GM12865 (cell line): Measurements from ENCODE around the gene CLCN7.

Experiments
- DNase-seq: peaks from one replicate; pipeline ENCODE4 v3.0.0; 2010; ENCODE audit warnings: low read depth
- H3K4me3 ChIP-seq: 2 replicates; pipeline ENCODE4 v1.5.1; 2011; ENCODE audit warnings: mild to moderate bottlenecking, low read depth, low read length, control low read depth
- TF ChIP-seq, protein P1 (sequence below): IDR thresholded peaks from 2 replicates; pipeline ENCODE4 v1.5.1; 2011; ENCODE audit warnings: low read length, control low read depth, low read depth, inconsistent platforms; ENCODE audit not compliant: insufficient read depth; ENCODE audit errors: missing control alignments

CLCN7 gene

DNA sequence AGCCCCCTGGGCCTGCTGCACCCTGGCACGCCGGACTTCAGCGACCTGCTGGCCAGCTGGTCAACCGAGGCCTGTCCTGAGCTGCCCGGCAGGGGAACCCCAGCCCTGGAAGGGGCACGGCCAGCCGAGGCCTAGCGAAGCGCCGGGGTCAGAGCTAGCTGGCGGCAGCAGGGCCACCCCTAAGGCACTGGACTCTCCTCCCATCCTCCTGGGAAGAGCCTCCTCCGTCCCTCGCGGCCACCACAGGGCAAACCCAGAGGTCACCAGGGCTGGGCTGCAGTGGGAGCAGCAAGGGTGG, 41.6 kb downstream of the CLCN7 start:
- TF ChIP-seq, protein P1, sequence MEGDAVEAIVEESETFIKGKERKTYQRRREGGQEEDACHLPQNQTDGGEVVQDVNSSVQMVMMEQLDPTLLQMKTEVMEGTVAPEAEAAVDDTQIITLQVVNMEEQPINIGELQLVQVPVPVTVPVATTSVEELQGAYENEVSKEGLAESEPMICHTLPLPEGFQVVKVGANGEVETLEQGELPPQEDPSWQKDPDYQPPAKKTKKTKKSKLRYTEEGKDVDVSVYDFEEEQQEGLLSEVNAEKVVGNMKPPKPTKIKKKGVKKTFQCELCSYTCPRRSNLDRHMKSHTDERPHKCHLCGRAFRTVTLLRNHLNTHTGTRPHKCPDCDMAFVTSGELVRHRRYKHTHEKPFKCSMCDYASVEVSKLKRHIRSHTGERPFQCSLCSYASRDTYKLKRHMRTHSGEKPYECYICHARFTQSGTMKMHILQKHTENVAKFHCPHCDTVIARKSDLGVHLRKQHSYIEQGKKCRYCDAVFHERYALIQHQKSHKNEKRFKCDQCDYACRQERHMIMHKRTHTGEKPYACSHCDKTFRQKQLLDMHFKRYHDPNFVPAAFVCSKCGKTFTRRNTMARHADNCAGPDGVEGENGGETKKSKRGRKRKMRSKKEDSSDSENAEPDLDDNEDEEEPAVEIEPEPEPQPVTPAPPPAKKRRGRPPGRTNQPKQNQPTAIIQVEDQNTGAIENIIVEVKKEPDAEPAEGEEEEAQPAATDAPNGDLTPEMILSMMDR = no peak
- DNase-seq = no peak
- H3K4me3 ChIP-seq = no peak overlapping the region

DNA sequence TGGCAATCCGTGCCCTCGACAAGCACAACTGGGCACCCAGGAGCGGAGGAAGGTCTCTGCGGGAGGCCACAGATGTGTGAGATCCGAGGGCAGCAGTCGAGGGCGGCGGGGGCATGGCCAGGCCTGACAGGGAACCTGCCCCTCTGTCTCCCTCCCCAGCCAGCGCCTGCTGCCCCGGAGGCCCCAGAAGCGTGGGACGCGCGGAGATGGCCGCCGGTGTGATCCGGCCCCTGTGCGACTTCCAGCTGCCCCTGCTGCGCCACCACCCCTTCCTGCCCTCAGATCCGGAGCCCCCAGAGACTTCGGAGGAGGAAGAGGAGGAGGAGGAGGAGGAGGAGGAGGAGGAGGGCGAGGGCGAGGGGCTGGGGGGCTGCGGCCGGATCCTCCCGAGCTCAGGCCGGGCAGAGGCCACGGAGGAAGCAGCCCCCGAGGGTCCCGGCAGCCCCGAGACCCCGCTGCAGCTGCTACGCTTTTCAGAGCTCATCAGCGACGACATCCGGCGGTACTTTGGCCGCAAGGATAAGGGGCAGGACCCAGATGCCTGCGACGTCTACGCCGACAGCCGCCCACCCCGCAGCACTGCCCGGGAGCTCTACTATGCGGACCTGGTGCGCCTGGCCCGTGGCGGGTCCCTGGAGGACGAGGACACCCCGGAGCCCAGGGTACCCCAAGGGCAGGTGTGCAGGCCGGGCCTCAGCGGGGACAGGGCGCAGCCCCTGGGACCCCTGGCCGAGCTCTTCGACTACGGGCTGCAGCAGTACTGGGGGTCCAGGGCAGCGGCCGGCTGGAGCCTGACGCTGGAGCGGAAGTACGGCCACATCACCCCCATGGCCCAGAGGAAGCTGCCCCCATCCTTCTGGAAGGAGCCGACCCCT, 42.2 kb downstream of the CLCN7 start:
- DNase-seq = no peak
- TF ChIP-seq, protein P1 = no peak
- H3K4me3 ChIP-seq = no peak overlapping the region

DNA sequence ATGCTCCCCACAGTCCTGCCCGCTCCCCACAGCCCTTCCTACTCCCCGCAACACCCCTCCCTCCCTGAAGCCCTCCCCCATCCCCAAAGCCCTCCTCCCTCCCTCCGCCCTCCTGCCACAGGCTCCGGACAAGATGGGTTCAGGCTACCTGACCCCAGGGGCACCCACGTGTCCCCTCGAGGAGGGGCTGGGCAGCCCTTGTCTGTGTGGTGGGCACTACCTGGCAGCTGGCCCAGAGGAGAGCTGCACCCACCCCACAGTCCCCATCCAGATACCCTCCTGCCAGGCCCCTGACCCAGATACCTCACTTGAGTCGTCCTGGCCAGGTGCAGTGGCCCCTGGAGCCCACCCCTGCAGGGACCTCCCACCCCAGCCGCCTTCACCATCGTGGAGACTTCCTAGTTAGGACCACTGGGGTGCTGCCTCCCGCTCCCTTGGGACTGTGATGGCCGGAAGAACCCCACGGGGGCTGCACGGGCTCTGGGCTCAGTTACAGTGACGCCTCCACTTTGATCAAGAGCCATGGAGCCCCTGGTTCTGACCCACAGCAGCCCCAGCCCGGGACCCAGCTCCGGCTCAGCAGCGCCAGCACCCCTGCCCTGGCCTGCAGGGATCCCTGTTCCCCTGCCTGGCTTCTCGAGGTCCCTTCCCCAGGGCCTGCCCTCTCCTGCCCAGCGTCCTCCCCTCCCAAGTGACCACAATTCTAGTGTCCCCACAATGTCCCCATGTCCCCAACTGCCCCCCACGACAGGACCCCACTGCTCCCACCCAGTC, 43.1 kb downstream of the CLCN7 start:
- DNase-seq = no peak
- TF ChIP-seq, protein P1 = no peak
- no peak overlapping the region for H3K4me3 ChIP-seq

DNA sequence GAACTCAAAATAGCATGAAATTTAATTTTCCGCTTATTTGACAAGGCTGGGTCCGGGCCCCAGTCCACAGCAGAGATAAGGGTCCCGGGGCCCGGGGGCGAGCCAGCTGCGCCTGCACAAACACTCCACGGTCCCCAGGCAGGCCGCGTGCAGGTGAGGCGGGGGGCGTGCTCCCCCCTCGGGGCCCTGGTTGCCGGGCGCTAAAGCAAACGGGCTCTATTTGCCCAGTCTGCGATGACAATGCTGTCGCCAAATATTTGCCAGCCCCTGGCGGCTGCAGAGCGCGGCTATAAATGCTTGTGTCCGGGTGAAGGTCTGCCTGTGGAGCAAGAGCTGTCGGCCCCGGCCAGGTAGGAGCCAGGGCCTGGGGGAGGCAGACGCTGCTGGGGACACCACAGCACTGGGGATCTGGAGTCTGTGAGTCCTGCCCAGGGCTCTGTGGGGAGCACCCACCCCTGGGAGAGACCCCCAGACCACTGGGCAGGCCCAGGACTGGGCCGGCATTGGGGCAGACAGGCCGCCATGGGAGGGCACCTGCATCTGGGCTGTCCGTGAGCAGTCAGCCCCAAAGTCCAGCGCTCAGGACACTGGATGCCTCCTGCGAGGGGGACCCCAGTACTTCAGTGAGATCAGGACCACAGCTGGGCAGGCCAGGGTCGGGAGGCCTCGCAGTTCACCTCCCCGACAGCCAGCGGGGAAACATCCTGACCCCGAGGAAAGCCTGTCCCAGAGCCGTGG, 43.9 kb downstream of the CLCN7 start, which contains the start of gene PERCC1:
Gene PERCC1 (plus strand): TSS at position 320 of the 738 bp plus-strand sequence. CDS start 1,516 bp downstream, outside the sequence.
- TF ChIP-seq, protein P1 = no peak
- no peak for DNase-seq
- no peak within 1 kb of the TSS for H3K4me3 ChIP-seq

DNA sequence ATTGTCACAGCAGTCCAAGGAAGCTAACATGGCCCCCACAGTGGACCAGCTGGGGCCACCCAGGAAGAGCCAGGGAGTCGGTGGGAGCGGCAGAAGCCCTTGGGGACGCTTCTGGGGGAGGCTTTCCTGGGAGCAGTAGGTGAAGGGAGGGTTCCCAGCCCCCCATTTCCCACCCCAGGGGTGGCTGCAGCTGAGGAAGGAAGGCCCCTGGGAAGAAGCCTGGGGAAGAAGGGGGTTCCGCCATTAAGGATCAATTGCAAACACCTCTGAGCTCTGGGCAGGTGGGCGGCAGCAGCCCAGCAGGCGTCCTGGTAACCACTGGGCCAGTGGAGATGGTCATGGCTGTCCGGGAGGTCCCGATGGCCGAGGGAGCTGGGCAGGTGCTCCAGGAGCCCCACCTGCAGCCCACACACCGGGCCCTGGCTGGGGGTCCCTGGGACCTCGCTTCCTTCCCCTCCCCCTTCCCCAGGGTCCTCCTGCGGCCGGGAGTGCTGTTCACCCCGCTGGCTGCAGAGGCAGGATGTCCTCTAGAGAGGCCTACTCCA, 44.5 kb downstream of the CLCN7 start:
- TF ChIP-seq, protein P1 = no peak
- no peak overlapping the region for H3K4me3 ChIP-seq
- DNase-seq = no peak

DNA sequence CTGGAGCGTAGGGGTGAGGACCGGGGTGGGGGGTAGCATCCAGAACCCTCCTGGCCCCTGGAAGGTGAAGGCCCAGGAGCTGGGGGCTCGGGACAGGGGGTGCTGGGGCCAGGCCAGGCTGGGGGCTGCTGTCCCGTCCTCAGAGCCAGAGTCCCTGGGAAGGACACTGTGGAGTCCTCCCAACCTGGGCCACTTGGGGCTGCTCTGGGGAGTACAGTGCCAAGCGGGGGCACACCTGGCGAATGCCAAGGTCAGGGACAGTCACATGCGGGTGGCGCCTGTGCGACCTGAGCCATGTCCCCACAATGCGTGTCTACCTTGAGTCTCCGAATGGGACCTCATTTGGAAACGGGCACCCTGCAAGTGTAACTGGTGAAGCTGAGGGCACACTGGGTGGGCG, 45.2 kb downstream of the CLCN7 start:
- no peak for DNase-seq
- TF ChIP-seq, protein P1 = no peak
- H3K4me3 ChIP-seq = no peak overlapping the region
